Neural progenitor cell (in vitro differentiated cells): ENCODE data around the gene TRAPPC1. TPM values are rescaled to one million over a fixed set of nuclear protein-coding genes. Genes with fewer than 3 reads are reported as not detected.

Experiments used
- DNase-seq: peaks from one replicate; pipeline ENCODE4 v3.0.0-alpha.2; 2016; ENCODE audit warnings: low spot score
- H2AFZ ChIP-seq: fragments of 200-600 bp; sonication (generic); replicated peaks from 2 replicates; pipeline ENCODE4 v1.6.1; 2016; ENCODE audit warnings: antibody characterized with exemption
- H3F3A ChIP-seq: fragments of 200-600 bp; sonication (generic); 2 replicates; pipeline ENCODE4 v1.6.1; 2016; ENCODE audit warnings: antibody characterized with exemption, low read depth
- H3K27ac ChIP-seq: fragments of 200-600 bp; sonication (generic); 2 replicates; pipeline ENCODE4 v1.5.1; 2016; ENCODE audit warnings: mild to moderate bottlenecking
- H3K27me3 ChIP-seq: fragments of 200-600 bp; sonication (generic); 2 replicates; pipeline ENCODE4 v1.6.1; 2016; ENCODE audit warnings: mild to moderate bottlenecking, moderate library complexity
- H3K36me3 ChIP-seq: fragments of 200-600 bp; sonication (generic); 2 replicates; pipeline ENCODE4 v1.5.1; 2016
- H3K4me1 ChIP-seq: fragments of 200-600 bp; sonication (generic); 2 replicates; pipeline ENCODE4 v1.6.1; 2016; ENCODE audit warnings: mixed run types
- H3K4me2 ChIP-seq: fragments of 200-600 bp; sonication (generic); 2 replicates; pipeline ENCODE4 v1.6.1; 2016
- H3K4me3 ChIP-seq: fragments of 200-600 bp; sonication (generic); 2 replicates; pipeline ENCODE4 v1.5.1; 2016
- H3K79me2 ChIP-seq: fragments of 200-600 bp; sonication (generic); 2 replicates; pipeline ENCODE4 v1.6.1; 2016; ENCODE audit warnings: low read depth
- H3K9ac ChIP-seq: fragments of 200-600 bp; sonication (generic); 2 replicates; pipeline ENCODE4 v1.6.1; 2016
- H3K9me3 ChIP-seq: fragments of 200-600 bp; sonication (generic); 2 replicates; pipeline ENCODE4 v1.5.1; 2016; ENCODE audit warnings: low read depth
- H4K20me1 ChIP-seq: fragments of 200-600 bp; sonication (generic); 2 replicates; pipeline ENCODE4 v1.6.1; 2016; ENCODE audit warnings: low read depth
- H3K27ac Mint-ChIP-seq: 3 replicates; pipeline ENCODE4 v1.8.0; 2021; ENCODE audit warnings: mixed read lengths
- H3K27me3 Mint-ChIP-seq: 2 replicates; pipeline ENCODE4 v1.8.0; 2022; ENCODE audit warnings: low read depth, mild to moderate bottlenecking, inconsistent platforms, moderate library complexity, mixed read lengths; ENCODE audit not compliant: insufficient read depth
- H3K36me3 Mint-ChIP-seq: 3 replicates; pipeline ENCODE4 v1.8.0; 2021; ENCODE audit warnings: mixed read lengths
- H3K4me1 Mint-ChIP-seq: 3 replicates; pipeline ENCODE4 v1.8.0; 2021; ENCODE audit warnings: mixed read lengths
- H3K4me3 Mint-ChIP-seq: 3 replicates; pipeline ENCODE4 v1.8.0; 2021; ENCODE audit warnings: mild to moderate bottlenecking, moderate library complexity, mixed read lengths
- H3K9me3 Mint-ChIP-seq: 3 replicates; pipeline ENCODE4 v1.8.0; 2020; ENCODE audit warnings: mixed read lengths
- EZH2 ChIP-seq: fragments of 200-600 bp; sonication (generic); IDR thresholded peaks from 2 replicates; pipeline ENCODE4 v1.6.1; 2017; ENCODE audit warnings: antibody characterized with exemption, mild to moderate bottlenecking, moderate library complexity
- EZH2phosphoT487 ChIP-seq: fragments of 200-600 bp; sonication (generic); IDR thresholded peaks from 2 replicates; pipeline ENCODE4 v1.6.1; 2017; ENCODE audit warnings: antibody characterized with exemption
- total RNA-seq: library from RNA; depleted of rRNA; stranded (reverse); fragments of >200 nt; gene quantifications from 2 replicates; pipeline ENCODE4 v1.2.3, GENCODE V29; 2015; ENCODE audit warnings: low replicate concordance
- TF ChIP-seq, protein P1 (sequence below): fragments of 200-600 bp; sonication (generic); IDR thresholded peaks from 2 replicates; pipeline ENCODE4 v1.5.1; 2017; ENCODE audit warnings: antibody characterized with exemption, mild to moderate bottlenecking

The TRAPPC1 gene
- total RNA-seq, 1 donor from 2014 or later: 9.8 TPM

DNA sequence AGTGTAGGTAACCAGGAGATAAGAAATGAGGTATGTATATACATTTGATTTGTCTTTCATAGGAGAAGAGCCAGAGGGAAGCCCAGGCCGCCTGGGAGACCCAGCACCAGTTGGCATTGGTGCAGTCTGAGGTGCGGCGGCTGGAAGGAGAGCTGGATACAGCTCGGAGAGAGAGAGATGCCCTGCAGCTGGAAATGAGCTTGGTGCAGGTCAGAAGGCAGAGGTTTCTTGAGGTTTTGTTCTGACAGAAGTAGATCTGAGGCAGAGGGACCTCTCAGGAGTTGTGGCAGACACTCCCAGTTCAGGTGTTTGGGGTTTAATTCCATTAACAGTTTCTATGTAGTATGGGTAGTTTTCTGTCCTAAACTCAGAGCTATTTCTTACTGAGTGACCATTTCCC lies 8.3 kb upstream of the TRAPPC1 start:
- DNase-seq: no peak
- H3K27ac Mint-ChIP-seq: no peak overlapping the region
- H3K9me3 ChIP-seq: no peaks in the 10 kb centered on the region
- no peaks in the 10 kb centered on the region for H3K79me2 ChIP-seq
- H3K4me3 Mint-ChIP-seq: no peak overlapping the region
- H3K27me3 Mint-ChIP-seq: peaks cover 3% of the 10 kb centered on the region
- no peaks in the 10 kb centered on the region for H3K27me3 ChIP-seq
- TF ChIP-seq, protein P1, sequence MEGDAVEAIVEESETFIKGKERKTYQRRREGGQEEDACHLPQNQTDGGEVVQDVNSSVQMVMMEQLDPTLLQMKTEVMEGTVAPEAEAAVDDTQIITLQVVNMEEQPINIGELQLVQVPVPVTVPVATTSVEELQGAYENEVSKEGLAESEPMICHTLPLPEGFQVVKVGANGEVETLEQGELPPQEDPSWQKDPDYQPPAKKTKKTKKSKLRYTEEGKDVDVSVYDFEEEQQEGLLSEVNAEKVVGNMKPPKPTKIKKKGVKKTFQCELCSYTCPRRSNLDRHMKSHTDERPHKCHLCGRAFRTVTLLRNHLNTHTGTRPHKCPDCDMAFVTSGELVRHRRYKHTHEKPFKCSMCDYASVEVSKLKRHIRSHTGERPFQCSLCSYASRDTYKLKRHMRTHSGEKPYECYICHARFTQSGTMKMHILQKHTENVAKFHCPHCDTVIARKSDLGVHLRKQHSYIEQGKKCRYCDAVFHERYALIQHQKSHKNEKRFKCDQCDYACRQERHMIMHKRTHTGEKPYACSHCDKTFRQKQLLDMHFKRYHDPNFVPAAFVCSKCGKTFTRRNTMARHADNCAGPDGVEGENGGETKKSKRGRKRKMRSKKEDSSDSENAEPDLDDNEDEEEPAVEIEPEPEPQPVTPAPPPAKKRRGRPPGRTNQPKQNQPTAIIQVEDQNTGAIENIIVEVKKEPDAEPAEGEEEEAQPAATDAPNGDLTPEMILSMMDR: no peak
- TF ChIP-seq EZH2phosphoT487: no peak
- no peak for TF ChIP-seq EZH2
- no peak overlapping the region for H3K9ac ChIP-seq
- H3K36me3 ChIP-seq: no peaks in the 10 kb centered on the region
- H3K4me2 ChIP-seq: no peak overlapping the region
- no peak overlapping the region for H3K4me3 ChIP-seq
- H3K9me3 Mint-ChIP-seq: no peaks in the 10 kb centered on the region
- no peak overlapping the region for H3K27ac ChIP-seq
- peaks cover 3% of the 10 kb centered on the region for H3K4me1 Mint-ChIP-seq
- no peaks in the 10 kb centered on the region for H4K20me1 ChIP-seq
- no peaks in the 10 kb centered on the region for H3K4me1 ChIP-seq
- H3F3A ChIP-seq: no peaks in the 10 kb centered on the region
- H3K36me3 Mint-ChIP-seq: peaks cover 35% of the 10 kb centered on the region
- H2AFZ ChIP-seq: no peak overlapping the region

DNA sequence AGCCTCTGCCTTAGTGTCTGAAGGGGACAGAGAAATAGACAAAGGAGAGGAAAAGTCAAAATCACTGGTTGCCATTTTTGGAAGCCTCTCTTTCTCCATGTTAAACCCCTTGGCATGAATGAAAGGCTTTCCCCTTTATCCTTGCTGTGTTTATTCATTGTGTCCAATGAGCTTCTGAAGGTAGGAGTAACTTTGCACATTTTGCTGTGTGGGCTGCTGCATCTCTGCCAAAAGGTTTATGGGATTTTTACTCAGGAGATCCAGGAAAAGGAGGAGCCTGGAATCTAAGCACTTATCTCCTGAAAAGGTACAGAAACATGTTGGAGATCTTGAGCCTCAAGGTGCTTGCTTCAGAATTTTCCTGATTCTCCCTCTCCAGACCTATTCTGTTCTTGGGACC lies 4.1 kb upstream of the TRAPPC1 start:
- Mint-ChIP-seq H3K27me3 (peaks cover 3% of the 10 kb centered on the region), H3K4me3 (no peak overlapping the region), H3K4me1 (peaks cover 35% of the 10 kb centered on the region), H3K27ac (no peak overlapping the region), H3K9me3 (no peaks in the 10 kb centered on the region), H3K36me3 (peaks cover 27% of the 10 kb centered on the region)
- Histone ChIP-seq H3K79me2 (peaks cover 10% of the 10 kb centered on the region), H3K4me1 (peaks cover 9% of the 10 kb centered on the region), H3K4me3 (no peak overlapping the region), H3K9ac (no peak overlapping the region), H3F3A (no peaks in the 10 kb centered on the region), H3K27ac (no peak overlapping the region), H4K20me1 (peaks cover 14% of the 10 kb centered on the region), H2AFZ (no peak overlapping the region), H3K36me3 (no peaks in the 10 kb centered on the region), H3K4me2 (no peak overlapping the region), H3K27me3 (no peaks in the 10 kb centered on the region), H3K9me3 (no peaks in the 10 kb centered on the region)
- DNase-seq: no peak
- TF ChIP-seq EZH2: no peak
- TF ChIP-seq, protein P1: no peak
- no peak for TF ChIP-seq EZH2phosphoT487

DNA sequence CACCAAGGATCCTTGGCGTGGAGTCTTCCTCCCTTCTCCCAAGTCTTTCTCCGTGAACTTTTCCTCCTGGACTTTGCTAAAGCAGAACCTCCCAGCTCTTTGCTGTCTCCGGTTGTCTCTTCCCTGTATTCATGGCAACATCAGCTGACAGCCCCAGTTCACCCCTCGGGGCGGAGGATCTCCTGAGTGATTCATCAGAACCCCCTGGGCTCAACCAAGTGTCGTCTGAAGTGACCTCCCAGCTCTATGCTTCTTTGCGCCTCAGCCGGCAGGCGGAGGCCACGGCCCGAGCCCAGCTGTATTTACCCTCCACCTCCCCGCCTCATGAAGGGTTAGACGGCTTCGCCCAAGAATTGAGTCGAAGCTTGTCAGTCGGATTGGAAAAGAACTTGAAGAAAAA lies 1.2 kb upstream of the TRAPPC1 start:
- H3K9me3 Mint-ChIP-seq: no peaks in the 10 kb centered on the region
- Histone ChIP-seq H3K4me3 (peak overlapping the region; percentile 73), H3F3A (no peaks in the 10 kb centered on the region), H2AFZ (no peak overlapping the region), H3K9me3 (no peaks in the 10 kb centered on the region), H3K9ac (peak overlapping the region; percentile 63), H3K36me3 (no peaks in the 10 kb centered on the region), H4K20me1 (peaks cover 21% of the 10 kb centered on the region), H3K4me2 (peak overlapping the region; percentile 86), H3K79me2 (peaks cover 10% of the 10 kb centered on the region), H3K27me3 (peaks cover 17% of the 10 kb centered on the region), H3K4me1 (peaks cover 9% of the 10 kb centered on the region), H3K27ac (no peak overlapping the region)
- TF ChIP-seq, protein P1: no peak
- TF ChIP-seq EZH2 (no peak), EZH2phosphoT487 (no peak)
- peak overlapping the region; percentile 97 for H3K27ac Mint-ChIP-seq
- DNase-seq: peak; percentile 67
- H3K36me3 Mint-ChIP-seq: peaks cover 21% of the 10 kb centered on the region
- peaks cover 49% of the 10 kb centered on the region for H3K4me1 Mint-ChIP-seq
- peaks cover 7% of the 10 kb centered on the region for H3K27me3 Mint-ChIP-seq
- H3K4me3 Mint-ChIP-seq: peak overlapping the region; percentile 99
